ENCODE measurements around the gene CDCA4.

CDCA4 gene

DNA sequence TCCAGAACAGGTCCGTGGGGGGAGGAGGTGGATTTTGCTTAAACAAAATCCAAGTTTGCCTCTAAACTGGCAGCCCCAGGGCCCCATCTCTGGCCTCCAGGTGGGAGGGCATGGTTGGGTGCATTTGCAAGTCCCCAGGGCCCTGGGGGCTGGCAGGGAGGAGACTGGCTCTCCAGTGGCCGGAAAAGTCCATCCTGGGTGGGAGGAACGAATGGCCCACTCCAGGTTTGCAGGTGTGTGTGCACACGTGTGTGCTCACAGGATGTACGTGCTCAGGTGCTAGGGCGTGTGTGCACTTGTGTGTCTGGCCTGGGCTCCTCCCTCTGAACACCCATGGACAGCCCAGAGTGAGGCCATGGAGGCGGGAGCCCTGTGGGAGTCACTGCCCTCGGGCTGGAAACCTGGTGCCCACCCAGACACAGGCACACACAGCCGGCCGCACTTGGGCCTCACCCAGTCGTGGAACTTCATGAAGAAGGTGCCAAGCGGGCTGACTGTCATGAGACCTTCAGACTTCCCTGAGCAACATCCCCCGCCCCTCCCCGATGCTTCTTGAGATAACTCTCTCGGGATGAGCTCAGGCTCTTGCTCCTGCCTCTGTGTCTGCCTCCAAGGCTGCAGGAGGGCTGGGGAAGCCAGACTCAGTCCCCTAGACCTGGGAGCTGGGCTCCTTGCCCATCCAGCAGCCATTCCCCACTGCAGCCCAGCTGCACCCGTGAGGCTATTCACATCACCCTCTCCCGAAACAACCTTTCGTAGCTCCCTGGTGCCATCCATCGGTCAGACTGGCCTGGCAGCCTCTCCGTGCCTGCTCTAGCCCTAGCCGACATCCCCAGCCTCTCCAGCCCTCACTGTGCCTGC, 52.1 kb downstream of the CDCA4 start:
- no peak overlapping the region for H3K4me3 ChIP-seq (ENCODE audit: low read length)
- H3K36me3 ChIP-seq (ENCODE audit: control insufficient read depth, insufficient read depth, low read length): no peaks in the 10 kb centered on the region
- H2BK5ac ChIP-seq (ENCODE audit: low read length): no peak overlapping the region
- no peaks in the 10 kb centered on the region for H3K79me1 ChIP-seq (ENCODE audit: low read length)
- no peak overlapping the region for H3K18ac ChIP-seq (ENCODE audit: low read length)
- no peak overlapping the region for H4K8ac ChIP-seq (ENCODE audit: low read depth, low read length)
- no peak overlapping the region for H4K5ac ChIP-seq (ENCODE audit: low read length)
- H2BK15ac ChIP-seq (replicated peaks; ENCODE audit: low read depth): no peak overlapping the region
- H3K4me2 ChIP-seq (ENCODE audit: low read length): no peak overlapping the region
- DNase-seq: peak; percentile 66
- H2BK120ac ChIP-seq (ENCODE audit: low read depth, low read length): no peak overlapping the region
- H3K27me3 ChIP-seq (ENCODE audit: insufficient read depth, low read length, poor library complexity): no peaks in the 10 kb centered on the region
- H3K4ac ChIP-seq (ENCODE audit: low read depth, low read length): no peak overlapping the region
- H3K4me1 ChIP-seq (ENCODE audit: control insufficient read depth, low read depth, low read length): no peaks in the 10 kb centered on the region
- no peaks in the 10 kb centered on the region for H3K79me2 ChIP-seq (ENCODE audit: control insufficient read depth, insufficient read depth, low read length)
- no CpG with 5 or more reads among the region's 21 CpGs for WGBS (ENCODE audit: extremely low coverage, insufficient coverage, low lambda C conversion rate)
- no peak overlapping the region for H3K9ac ChIP-seq (ENCODE audit: low read length)
- no peak overlapping the region for H3K27ac ChIP-seq (ENCODE audit: low read depth, low read length)
- H3K23ac ChIP-seq (ENCODE audit: low read length): no peak overlapping the region
- H3K56ac ChIP-seq (ENCODE audit: low read length): peak overlapping the region; percentile 44
- H2AK5ac ChIP-seq (ENCODE audit: low read length): no peak overlapping the region

- Histone ChIP-seq H3K23ac (ENCODE audit: low read length) (no peak overlapping the region), H3K4ac (ENCODE audit: low read depth, low read length) (no peak overlapping the region), H3K4me3 (ENCODE audit: low read length) (no peak overlapping the region), H3K9ac (ENCODE audit: low read length) (peak overlapping the region; percentile 43), H3K27me3 (ENCODE audit: insufficient read depth, low read length, poor library complexity) (no peaks in the 10 kb centered on the region), H3K27ac (ENCODE audit: low read depth, low read length) (no peak overlapping the region), H2BK5ac (ENCODE audit: low read length) (no peak overlapping the region), H3K4me1 (ENCODE audit: control insufficient read depth, low read depth, low read length) (no peaks in the 10 kb centered on the region), H3K4me2 (ENCODE audit: low read length) (peak overlapping the region; percentile 72), H3K18ac (ENCODE audit: low read length) (peak overlapping the region; percentile 19), H4K5ac (ENCODE audit: low read length) (no peak overlapping the region), H3K36me3 (ENCODE audit: control insufficient read depth, insufficient read depth, low read length) (no peaks in the 10 kb centered on the region), H3K56ac (ENCODE audit: low read length) (peak overlapping the region; percentile 90), H2BK15ac (replicated peaks; ENCODE audit: low read depth) (no peak overlapping the region), H2BK120ac (ENCODE audit: low read depth, low read length) (no peak overlapping the region), H4K8ac (ENCODE audit: low read depth, low read length) (no peak overlapping the region), H2AK5ac (ENCODE audit: low read length) (no peak overlapping the region), H3K79me2 (ENCODE audit: control insufficient read depth, insufficient read depth, low read length) (no peaks in the 10 kb centered on the region), H3K79me1 (ENCODE audit: low read length) (no peaks in the 10 kb centered on the region)
- peak; percentile 56 for DNase-seq
- no CpG with 5 or more reads among the region's 12 CpGs for WGBS (ENCODE audit: extremely low coverage, insufficient coverage, low lambda C conversion rate)
Measured at GRCh38 chr14:104968153-104968527, 52.7 kb downstream of the CDCA4 start.

DNA sequence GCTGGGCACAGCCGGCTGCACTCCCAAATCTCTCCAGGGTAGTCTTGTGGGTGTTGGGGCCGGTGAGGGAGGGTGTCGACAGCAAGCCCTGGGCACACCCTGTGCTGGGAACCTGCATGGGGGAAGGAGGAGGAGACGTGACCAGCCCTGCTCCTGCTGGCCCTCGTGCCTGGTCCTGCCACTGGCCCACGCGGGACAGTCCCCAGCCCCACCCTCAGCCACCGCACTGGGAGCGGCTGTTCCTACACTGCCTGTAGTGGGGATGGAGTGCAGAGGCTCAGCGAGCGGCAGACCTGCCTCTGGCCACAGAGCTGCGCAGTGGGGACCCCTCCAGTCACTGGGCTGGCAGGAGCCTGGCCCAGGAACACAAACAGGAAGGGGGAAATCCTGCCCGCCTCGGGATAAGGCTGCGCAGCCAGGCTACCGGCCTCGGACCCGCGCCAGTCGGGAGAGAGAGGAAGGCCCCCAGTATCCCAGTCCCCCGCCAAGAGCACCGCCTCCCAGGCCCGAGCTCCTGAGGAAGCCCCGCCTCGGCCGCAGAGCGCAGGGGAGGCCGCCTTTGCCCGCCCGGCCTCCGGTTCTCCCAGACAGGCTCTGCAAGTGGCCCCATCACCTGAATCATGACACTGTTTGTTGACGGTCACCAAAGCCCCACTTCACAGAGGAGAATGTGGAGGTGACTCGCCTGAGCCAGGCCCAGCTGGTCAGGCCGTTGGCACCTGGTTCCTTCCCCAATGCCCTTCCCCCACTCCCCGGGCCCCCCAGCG, 53.3 kb downstream of the CDCA4 start:
- Histone ChIP-seq H3K18ac (ENCODE audit: low read length) (peak overlapping the region; percentile 19), H3K79me1 (ENCODE audit: low read length) (no peaks in the 10 kb centered on the region), H3K4me2 (ENCODE audit: low read length) (peak overlapping the region; percentile 72), H3K4me1 (ENCODE audit: control insufficient read depth, low read depth, low read length) (no peaks in the 10 kb centered on the region), H3K4me3 (ENCODE audit: low read length) (no peak overlapping the region), H2BK15ac (replicated peaks; ENCODE audit: low read depth) (no peak overlapping the region), H3K27ac (ENCODE audit: low read depth, low read length) (no peak overlapping the region), H3K27me3 (ENCODE audit: insufficient read depth, low read length, poor library complexity) (no peaks in the 10 kb centered on the region), H3K36me3 (ENCODE audit: control insufficient read depth, insufficient read depth, low read length) (no peaks in the 10 kb centered on the region), H4K5ac (ENCODE audit: low read length) (no peak overlapping the region), H2BK5ac (ENCODE audit: low read length) (no peak overlapping the region), H3K4ac (ENCODE audit: low read depth, low read length) (no peak overlapping the region), H3K23ac (ENCODE audit: low read length) (no peak overlapping the region), H2BK120ac (ENCODE audit: low read depth, low read length) (no peak overlapping the region), H3K56ac (ENCODE audit: low read length) (peak overlapping the region; percentile 90), H3K79me2 (ENCODE audit: control insufficient read depth, insufficient read depth, low read length) (no peaks in the 10 kb centered on the region), H4K8ac (ENCODE audit: low read depth, low read length) (no peak overlapping the region), H2AK5ac (ENCODE audit: low read length) (no peak overlapping the region), H3K9ac (ENCODE audit: low read length) (peak overlapping the region; percentile 63)
- DNase-seq: peak; percentile 58
- WGBS (ENCODE audit: extremely low coverage, insufficient coverage, low lambda C conversion rate): no CpG with 5 or more reads among the region's 36 CpGs

- no peaks in the 10 kb centered on the region for H3K79me2 ChIP-seq (ENCODE audit: control insufficient read depth, insufficient read depth, low read length)
- H2BK15ac ChIP-seq (replicated peaks; ENCODE audit: low read depth): no peak overlapping the region
- no CpG with 5 or more reads among the region's 8 CpGs for WGBS (ENCODE audit: extremely low coverage, insufficient coverage, low lambda C conversion rate)
- no peak overlapping the region for H2BK5ac ChIP-seq (ENCODE audit: low read length)
- H3K18ac ChIP-seq (ENCODE audit: low read length): no peak overlapping the region
- no peak overlapping the region for H3K27ac ChIP-seq (ENCODE audit: low read depth, low read length)
- DNase-seq: no peak
- peak overlapping the region; percentile 63 for H3K9ac ChIP-seq (ENCODE audit: low read length)
- no peak overlapping the region for H4K8ac ChIP-seq (ENCODE audit: low read depth, low read length)
- H3K23ac ChIP-seq (ENCODE audit: low read length): no peak overlapping the region
- H3K4ac ChIP-seq (ENCODE audit: low read depth, low read length): no peak overlapping the region
- no peak overlapping the region for H3K4me2 ChIP-seq (ENCODE audit: low read length)
- H4K5ac ChIP-seq (ENCODE audit: low read length): no peak overlapping the region
- no peaks in the 10 kb centered on the region for H3K27me3 ChIP-seq (ENCODE audit: insufficient read depth, low read length, poor library complexity)
- H3K56ac ChIP-seq (ENCODE audit: low read length): peak overlapping the region; percentile 90
- no peak overlapping the region for H2BK120ac ChIP-seq (ENCODE audit: low read depth, low read length)
- no peaks in the 10 kb centered on the region for H3K4me1 ChIP-seq (ENCODE audit: control insufficient read depth, low read depth, low read length)
- H3K36me3 ChIP-seq (ENCODE audit: control insufficient read depth, insufficient read depth, low read length): no peaks in the 10 kb centered on the region
- no peaks in the 10 kb centered on the region for H3K79me1 ChIP-seq (ENCODE audit: low read length)
- H3K4me3 ChIP-seq (ENCODE audit: low read length): no peak overlapping the region
- no peak overlapping the region for H2AK5ac ChIP-seq (ENCODE audit: low read length)
Measured at GRCh38 chr14:104966981-104967385, 53.9 kb downstream of the CDCA4 start.

DNA sequence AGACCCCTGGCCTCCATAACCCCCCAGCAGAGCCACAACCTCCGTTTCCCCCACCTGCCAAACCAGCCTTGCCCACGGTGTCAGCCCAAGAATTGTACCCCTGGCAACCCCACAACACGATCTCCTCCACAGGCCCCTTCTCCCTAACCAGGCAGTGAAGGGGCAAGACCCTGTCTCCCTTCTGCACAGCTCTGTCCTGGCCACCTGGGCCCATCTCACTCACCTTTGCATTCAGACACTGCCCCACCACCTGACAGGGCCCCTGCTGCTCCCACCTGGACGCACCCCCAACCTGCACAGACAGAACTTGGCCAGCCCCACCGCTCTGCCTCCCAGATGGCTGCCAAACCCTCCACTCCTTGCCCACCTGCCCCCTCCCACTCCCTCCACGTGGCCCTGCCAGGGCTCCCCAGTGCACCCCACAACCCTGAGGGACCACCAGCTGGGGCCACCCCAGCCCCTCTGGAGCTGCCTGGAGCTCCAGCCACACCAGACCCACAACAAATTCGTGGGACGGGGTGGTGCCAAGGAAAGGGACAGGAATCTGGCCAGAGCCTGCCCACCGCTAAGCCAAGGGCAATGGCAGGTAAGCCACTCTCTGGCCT, 54.5 kb downstream of the CDCA4 start:
- Histone ChIP-seq H3K27ac (ENCODE audit: low read depth, low read length) (no peak overlapping the region), H3K4ac (ENCODE audit: low read depth, low read length) (no peak overlapping the region), H3K4me1 (ENCODE audit: control insufficient read depth, low read depth, low read length) (no peaks in the 10 kb centered on the region), H3K9ac (ENCODE audit: low read length) (no peak overlapping the region), H4K8ac (ENCODE audit: low read depth, low read length) (no peak overlapping the region), H2AK5ac (ENCODE audit: low read length) (no peak overlapping the region), H3K18ac (ENCODE audit: low read length) (no peak overlapping the region), H4K5ac (ENCODE audit: low read length) (no peak overlapping the region), H3K4me2 (ENCODE audit: low read length) (no peak overlapping the region), H3K27me3 (ENCODE audit: insufficient read depth, low read length, poor library complexity) (no peaks in the 10 kb centered on the region), H2BK5ac (ENCODE audit: low read length) (no peak overlapping the region), H3K79me1 (ENCODE audit: low read length) (no peaks in the 10 kb centered on the region), H2BK15ac (replicated peaks; ENCODE audit: low read depth) (no peak overlapping the region), H3K36me3 (ENCODE audit: control insufficient read depth, insufficient read depth, low read length) (no peaks in the 10 kb centered on the region), H3K4me3 (ENCODE audit: low read length) (no peak overlapping the region), H3K23ac (ENCODE audit: low read length) (no peak overlapping the region), H2BK120ac (ENCODE audit: low read depth, low read length) (no peak overlapping the region), H3K56ac (ENCODE audit: low read length) (no peak overlapping the region), H3K79me2 (ENCODE audit: control insufficient read depth, insufficient read depth, low read length) (no peaks in the 10 kb centered on the region)
- no peak for DNase-seq
- no CpG with 5 or more reads among the region's 9 CpGs for WGBS (ENCODE audit: extremely low coverage, insufficient coverage, low lambda C conversion rate)
